ENCODE measurements around the gene UBC. TPM values are rescaled to one million over a fixed set of nuclear protein-coding genes. Genes with fewer than 3 reads are reported as not detected.
A peak's percentile ranks its signal among the peaks of the same experiment; 100 is the strongest.
"Not testable (repeated sequence)": the region's sequence is repeated elsewhere in the genome, so short reads cannot be mapped to it uniquely, and the experiment has no call there.

The UBC gene
- total RNA-seq, 3 donors from 2014 or later: 1,552 to 1,797 (median 1,598) TPM

GRCh38 chr12:124884587-124885438, 29.6 kb downstream of the UBC start:
- Histone ChIP-seq H3K9me3 (no peaks in the 10 kb centered on the region), H3K27ac (no peak overlapping the region), H3K27me3 (no peaks in the 10 kb centered on the region), H3K36me3 (no peaks in the 10 kb centered on the region), H3K4me1 (no peaks in the 10 kb centered on the region), H3K4me3 (no peak overlapping the region)
- TF ChIP-seq POLR2A (IDR thresholded peaks at IDR 0.05): no peak
- TF ChIP-seq POLR2AphosphoS5 (IDR thresholded peaks at IDR 0.05): no peak
- no peak for TF ChIP-seq CTCF (IDR thresholded peaks at IDR 0.05)
- no peak for DNase-seq (ENCODE audit: low spot score in 2 of 2)
- intact Hi-C loops (cut with DNase I; ENCODE audit: low total_unique reads): no loop called here

- no peaks in the 10 kb centered on the region for H3K27me3 ChIP-seq
- no peaks in the 10 kb centered on the region for H3K36me3 ChIP-seq
- no peaks in the 10 kb centered on the region for H3K9me3 ChIP-seq
- H3K4me1 ChIP-seq: no peaks in the 10 kb centered on the region
- TF ChIP-seq POLR2A (IDR thresholded peaks at IDR 0.05) (no peak), CTCF (IDR thresholded peaks at IDR 0.05) (no peak), POLR2AphosphoS5 (IDR thresholded peaks at IDR 0.05) (no peak)
- intact Hi-C loops (cut with DNase I; ENCODE audit: low total_unique reads): no loop called here
- DNase-seq (ENCODE audit: low spot score in 2 of 2): no peak
- H3K4me3 ChIP-seq: no peak overlapping the region
- peak overlapping the region; percentile 18 to 32 for H3K27ac ChIP-seq
Measured at GRCh38 chr12:124883263-124884130, 31.0 kb downstream of the UBC start.

- intact Hi-C loops (cut with DNase I; ENCODE audit: low total_unique reads): no loop called here
- TF ChIP-seq CTCF (IDR thresholded peaks at IDR 0.05): no peak
- no peak for TF ChIP-seq POLR2A (IDR thresholded peaks at IDR 0.05)
- no peak for TF ChIP-seq POLR2AphosphoS5 (IDR thresholded peaks at IDR 0.05)
- no peaks in the 10 kb centered on the region for H3K36me3 ChIP-seq
- no peaks in the 10 kb centered on the region for H3K4me1 ChIP-seq
- no peaks in the 10 kb centered on the region for H3K27me3 ChIP-seq
- H3K27ac ChIP-seq: no peak overlapping the region
- DNase-seq (ENCODE audit: low spot score in 2 of 2): no peak
- no peaks in the 10 kb centered on the region for H3K9me3 ChIP-seq
- H3K4me3 ChIP-seq: peak overlapping the region in 1 of 3 donors; percentile 3
Measured at GRCh38 chr12:124881123-124881522, 33.3 kb downstream of the UBC start.

- H3K4me1 ChIP-seq, H3K27ac ChIP-seq: not testable (repeated sequence)
Measured at GRCh38 chr12:124880335-124880734, 34.1 kb downstream of the UBC start.

GRCh38 chr12:124878795-124879516, 35.5 kb downstream of the UBC start:
- Histone ChIP-seq H3K36me3 (no peaks in the 10 kb centered on the region), H3K4me1 (no peaks in the 10 kb centered on the region), H3K4me3 (no peak overlapping the region), H3K27me3 (no peaks in the 10 kb centered on the region), H3K27ac (no peak overlapping the region), H3K9me3 (no peaks in the 10 kb centered on the region)
- intact Hi-C loops (cut with DNase I; ENCODE audit: low total_unique reads): no loop called here
- TF ChIP-seq CTCF (IDR thresholded peaks at IDR 0.05) (no peak), POLR2AphosphoS5 (IDR thresholded peaks at IDR 0.05) (no peak), POLR2A (IDR thresholded peaks at IDR 0.05) (no peak)
- no peak for DNase-seq (ENCODE audit: low spot score in 2 of 2)

More at GRCh38 chr12:124880335-124880734, 34.1 kb downstream of the UBC start:
- H3K9me3 ChIP-seq; DNase-seq (ENCODE audit: low spot score in 2 of 2); H3K27me3 ChIP-seq; H3K4me3 ChIP-seq; intact Hi-C loops (cut with DNase I; ENCODE audit: low total_unique reads); H3K36me3 ChIP-seq: not testable (repeated sequence)

All from breast epithelium (tissue), 4 donors.